Measurements from ENCODE around the gene WWOX.
"Not testable (repeated sequence)": the region's sequence is repeated elsewhere in the genome, so short reads cannot be mapped to it uniquely, and the experiment has no call there.

Gene WWOX

DNA sequence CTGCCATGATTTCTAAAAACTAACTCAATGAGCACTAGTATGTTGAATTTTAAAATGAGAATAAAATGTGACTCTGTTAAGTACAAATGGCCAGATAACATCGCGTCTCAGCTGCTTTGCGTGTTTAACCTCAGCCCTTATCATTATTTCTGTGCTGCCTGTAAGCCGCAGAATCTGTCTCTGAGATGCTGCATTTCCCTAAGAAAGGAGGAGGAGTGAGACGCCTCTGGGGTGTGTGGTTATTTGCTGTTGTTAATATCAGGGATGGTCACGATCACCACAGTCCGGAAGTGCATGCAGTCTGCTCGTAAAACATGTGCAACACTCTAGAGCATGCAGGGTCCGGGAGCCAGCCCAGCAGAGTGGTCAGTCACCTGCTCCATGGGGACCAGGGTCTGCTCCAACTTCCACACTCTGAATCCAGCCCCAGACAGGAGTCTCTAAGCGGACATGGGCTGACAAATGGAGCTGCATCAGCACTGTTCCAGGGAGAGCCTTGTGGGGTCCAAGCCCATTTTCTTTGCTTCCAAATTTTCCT, 1158.6 kb downstream of the WWOX start:
- no peak for DNase-seq (ENCODE audit: low spot score in 2 of 2)
- Mint-ChIP-seq H3K9me3 (no peaks in the 10 kb centered on the region), H3K4me1 (peaks cover 6% of the 10 kb centered on the region), H3K27me3 (no peaks in the 10 kb centered on the region), H3K36me3 (ENCODE audit: insufficient read depth) (no peaks in the 10 kb centered on the region), H3K27ac (ENCODE audit: low read depth) (no peak overlapping the region), H3K4me3 (no peak overlapping the region)
- no peak for ATAC-seq (replicated peaks; ENCODE audit: extremely low read depth, poor library complexity, severe bottlenecking)

DNA sequence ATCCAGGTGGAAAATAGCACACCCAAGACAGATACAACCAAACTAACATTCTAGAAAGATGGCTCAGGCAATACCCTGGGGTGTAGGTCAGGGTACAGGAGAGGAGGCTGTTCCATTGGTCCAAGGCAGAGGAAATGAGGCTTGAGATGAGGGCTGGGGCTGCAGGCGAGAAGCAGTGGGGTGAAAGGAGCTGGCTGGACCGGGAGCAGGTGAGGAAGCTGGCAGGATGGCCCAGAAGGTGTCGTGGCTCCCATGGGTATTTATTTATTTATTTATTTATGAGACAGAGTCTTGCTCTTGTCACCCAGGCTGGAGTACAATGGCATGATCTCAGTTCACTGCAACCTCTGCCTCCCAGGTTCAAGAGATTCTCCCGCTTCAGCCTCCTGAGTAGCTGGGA, 1161.4 kb downstream of the WWOX start:
- not testable (repeated sequence) for ATAC-seq (replicated peaks; ENCODE audit: extremely low read depth, poor library complexity, severe bottlenecking); H3K4me1 Mint-ChIP-seq; H3K27ac Mint-ChIP-seq (ENCODE audit: low read depth); H3K36me3 Mint-ChIP-seq (ENCODE audit: insufficient read depth); DNase-seq (ENCODE audit: low spot score in 2 of 2); H3K27me3 Mint-ChIP-seq; H3K4me3 Mint-ChIP-seq; H3K9me3 Mint-ChIP-seq

DNA sequence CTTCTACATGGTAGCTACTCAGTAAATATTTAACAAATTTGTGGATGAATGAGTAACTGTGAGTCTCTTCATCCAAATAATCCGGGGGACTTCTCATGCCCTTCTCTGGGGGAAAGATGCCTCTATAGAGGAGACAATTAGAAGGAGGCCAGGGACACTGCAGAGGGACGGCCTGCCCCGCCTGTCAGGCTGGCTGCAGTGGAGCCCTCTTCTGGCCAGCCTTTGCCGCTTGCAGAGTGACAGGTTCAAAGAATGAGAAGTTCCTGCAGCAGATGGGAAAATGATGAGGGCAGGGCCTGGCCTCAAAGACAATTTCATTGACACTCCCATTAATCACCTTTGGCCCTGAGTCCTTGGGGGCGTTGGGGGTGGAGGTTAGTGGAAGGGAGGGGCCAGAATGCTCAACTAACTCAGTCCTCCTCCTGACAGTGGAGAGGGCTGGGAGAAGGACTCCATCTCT, 1162.1 kb downstream of the WWOX start:
- no peaks in the 10 kb centered on the region for H3K27me3 Mint-ChIP-seq
- no peaks in the 10 kb centered on the region for H3K9me3 Mint-ChIP-seq
- peaks cover 7% of the 10 kb centered on the region for H3K4me1 Mint-ChIP-seq
- ATAC-seq (replicated peaks; ENCODE audit: extremely low read depth, poor library complexity, severe bottlenecking): peak; percentile 52
- no peak overlapping the region for H3K4me3 Mint-ChIP-seq
- H3K36me3 Mint-ChIP-seq (ENCODE audit: insufficient read depth): no peaks in the 10 kb centered on the region
- no peak overlapping the region for H3K27ac Mint-ChIP-seq (ENCODE audit: low read depth)
- DNase-seq (ENCODE audit: low spot score in 2 of 2): peak in 1 of 2 donors; percentile 18

DNA sequence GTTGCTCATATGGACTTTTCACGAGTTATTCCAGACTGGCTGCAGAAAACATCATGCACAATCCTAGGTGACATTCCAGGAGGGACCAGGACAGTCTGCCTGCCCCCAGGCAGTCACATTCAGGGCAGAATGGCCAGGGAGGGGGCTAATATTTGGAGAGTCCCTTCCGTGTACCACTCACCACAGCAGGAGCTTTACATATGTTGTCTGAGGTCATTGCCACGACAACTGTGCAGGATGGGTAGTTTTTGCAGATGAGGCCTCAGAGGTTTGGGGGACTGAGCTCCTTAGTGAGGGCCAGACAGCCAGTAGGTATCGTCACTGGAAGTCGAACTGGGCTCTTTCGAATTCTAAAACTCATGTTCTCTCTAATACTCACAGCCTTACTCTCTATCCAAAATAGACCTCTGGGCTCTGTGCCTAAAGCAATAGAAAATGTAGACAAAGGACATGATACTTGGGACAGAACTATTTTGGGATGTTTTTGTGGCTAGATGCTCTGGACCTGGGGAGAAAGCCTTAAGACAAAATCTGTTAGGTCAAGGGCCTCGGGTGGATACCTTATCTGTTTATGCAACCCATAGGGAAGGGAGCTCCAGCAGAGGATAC, 1162.6 kb downstream of the WWOX start:
- Mint-ChIP-seq H3K27me3 (no peaks in the 10 kb centered on the region), H3K36me3 (ENCODE audit: insufficient read depth) (no peaks in the 10 kb centered on the region), H3K27ac (ENCODE audit: low read depth) (no peak overlapping the region), H3K4me1 (peaks cover 12% of the 10 kb centered on the region), H3K9me3 (no peaks in the 10 kb centered on the region), H3K4me3 (no peak overlapping the region)
- ATAC-seq (replicated peaks; ENCODE audit: extremely low read depth, poor library complexity, severe bottlenecking) (no peak), DNase-seq (ENCODE audit: low spot score in 2 of 2) (no peak)

Measured in central memory CD8-positive, alpha-beta T cell (primary cell).